CD4-positive, alpha-beta T cell (primary cell): ENCODE results near the gene USO1. TPM values are rescaled to one million over a fixed set of nuclear protein-coding genes. Genes with fewer than 3 reads are reported as not detected.
"Not testable (repeated sequence)": the region's sequence is repeated elsewhere in the genome, so short reads cannot be mapped to it uniquely, and the experiment has no call there.

Experiments
- ATAC-seq: fragments of 200-7000 bp; cut with Tn5 transposase; one replicate; pipeline ENCODE4 v1.10.0; 2022; ENCODE audit warnings: mild to moderate bottlenecking; ENCODE audit not compliant: poor library complexity
- CTCF ChIA-PET: fragments of 350-600 bp; sonication (Branson Sonifier 250); formaldehyde crosslinking; loops from one replicate; lab custom pipeline; 2021; ENCODE audit warnings: antibody characterized with exemption, inconsistent platforms; lab: Charles Lee
- POLR2A ChIA-PET: fragments of 350-600 bp; sonication (Branson Sonifier 250); formaldehyde crosslinking; loops from one replicate; lab custom pipeline; 2021; ENCODE audit warnings: antibody characterized with exemption, inconsistent platforms; lab: Charles Lee
- DNase-seq, 14 experiments: peaks; one replicate each; pipeline ENCODE4 v3.0.0-alpha.2; 2013 to 2020; ENCODE audit warnings: mixed read lengths in 2 of 14
- H3K27ac ChIP-seq, 2 donors: one replicate each; pipeline versions ENCODE4 v1.5.1 to v1.7.0; 2013; ENCODE audit warnings: low read length in 2 of 2, low read depth in 1 of 2, mild to moderate bottlenecking in 1 of 2
- H3K27me3 ChIP-seq, 2 experiments: 1 replicate in 1 of 2; 2 replicates in 1 of 2; pipeline versions ENCODE4 v1.6.1 to v1.7.0; 2013; ENCODE audit warnings: low read length in 2 of 2, control low read depth in 1 of 2, mild to moderate bottlenecking in 1 of 2, moderate library complexity in 1 of 2; ENCODE audit not compliant: insufficient read depth in 2 of 2, control insufficient read depth in 1 of 2
- H3K36me3 ChIP-seq: one replicate; pipeline ENCODE4 v1.6.1; 2013; ENCODE audit warnings: low read length, control low read depth; ENCODE audit not compliant: insufficient read depth
- H3K4me1 ChIP-seq: one replicate; pipeline ENCODE4 v1.6.1; 2013; ENCODE audit warnings: low read length, control low read depth; ENCODE audit not compliant: insufficient read depth
- H3K4me3 ChIP-seq: one replicate; pipeline ENCODE4 v1.5.1; 2013; ENCODE audit warnings: mild to moderate bottlenecking, low read length, moderate library complexity
- H3K9me3 ChIP-seq, 2 experiments: 1 replicate in 1 of 2; 2 replicates in 1 of 2; pipeline versions ENCODE4 v1.6.1 to v1.7.0; 2013; ENCODE audit warnings: low read length in 2 of 2, mild to moderate bottlenecking in 2 of 2, control low read depth in 1 of 2, moderate library complexity in 1 of 2; ENCODE audit not compliant: control insufficient read depth in 1 of 2, insufficient read depth in 1 of 2
- H3K27ac Mint-ChIP-seq: one replicate; pipeline ENCODE4 v1.8.0; 2020; ENCODE audit warnings: mixed read lengths
- H3K27me3 Mint-ChIP-seq: one replicate; pipeline ENCODE4 v1.8.0; 2021; ENCODE audit warnings: mixed read lengths
- H3K36me3 Mint-ChIP-seq: one replicate; pipeline ENCODE4 v1.8.0; 2021; ENCODE audit warnings: low read depth, mixed read lengths
- H3K4me1 Mint-ChIP-seq: one replicate; pipeline ENCODE4 v1.8.0; 2021; ENCODE audit warnings: low read depth, mixed read lengths
- H3K4me3 Mint-ChIP-seq: one replicate; pipeline ENCODE4 v1.8.0; 2020; ENCODE audit warnings: mild to moderate bottlenecking, mixed read lengths
- H3K9me3 Mint-ChIP-seq: one replicate; pipeline ENCODE4 v1.8.0; 2020; ENCODE audit warnings: mixed read lengths
- CTCF ChIP-seq: fragments of 200-600 bp; IDR thresholded peaks from one replicate; pipeline ENCODE4 v1.8.0; 2022; ENCODE audit warnings: antibody characterized with exemption, mild to moderate bottlenecking
- intact Hi-C, 2 experiments: fragments of 100-400 bp; cut with DNase I in 1 of 2; cut with micrococcal nuclease in 1 of 2; formaldehyde crosslinking; loops; one replicate each; pipeline versions ENCODE4 v1.15.1 to v1.9.0; 2023 to 2025; cut with DNase I, micrococcal nuclease
- total RNA-seq, 174 experiments: library from RNA in 2 of 174; stranded (reverse) in 2 of 174; gene quantifications; one replicate each; pipeline ENCODE4 v1.2.3 and lab custom pipeline; 2021 to 2026

USO1 gene
- total RNA-seq, 2 experiments from 2014 or later = 10.5 to 10.9 TPM

GRCh38 chr4:75790024-75790423 lies 65.6 kb downstream of the USO1 start:
- no peak overlapping the region for H3K27ac ChIP-seq
- POLR2A ChIA-PET = no interaction called here
- Mint-ChIP-seq H3K4me1 (no peaks in the 10 kb centered on the region), H3K36me3 (peaks cover 74% of the 10 kb centered on the region), H3K27ac (no peak overlapping the region), H3K27me3 (no peaks in the 10 kb centered on the region), H3K9me3 (no peaks in the 10 kb centered on the region), H3K4me3 (no peak overlapping the region)
- DNase-seq (no peak), ATAC-seq (no peak)
- no peaks in the 10 kb centered on the region for H3K27me3 ChIP-seq
- no peaks in the 10 kb centered on the region for H3K9me3 ChIP-seq
- peaks cover 30% of the 10 kb centered on the region for H3K36me3 ChIP-seq
- no peak for TF ChIP-seq CTCF
- CTCF ChIA-PET = no interaction called here
- no peak overlapping the region for H3K4me3 ChIP-seq
- H3K4me1 ChIP-seq = no peaks in the 10 kb centered on the region
- intact Hi-C loops = no loop called here

- POLR2A ChIA-PET = interaction anchor here (0.7 kb wide), 1 partner anchor 321 kb away, joined by 3 read pairs; no protein-coding TSS in a partner anchor
- intact Hi-C loops = no loop called here
- Histone ChIP-seq H3K36me3 (peaks cover 50% of the 10 kb centered on the region), H3K4me1 (no peaks in the 10 kb centered on the region), H3K4me3 (no peak overlapping the region), H3K9me3 (no peaks in the 10 kb centered on the region), H3K27me3 (no peaks in the 10 kb centered on the region), H3K27ac (no peak overlapping the region)
- no peak for TF ChIP-seq CTCF
- H3K27ac Mint-ChIP-seq = no peak overlapping the region
- H3K4me3 Mint-ChIP-seq = no peak overlapping the region
- CTCF ChIA-PET = no interaction called here
- DNase-seq = no peak
- H3K9me3 Mint-ChIP-seq = no peaks in the 10 kb centered on the region
- ATAC-seq = no peak
- H3K27me3 Mint-ChIP-seq = no peaks in the 10 kb centered on the region
- no peaks in the 10 kb centered on the region for H3K4me1 Mint-ChIP-seq
- peaks cover 72% of the 10 kb centered on the region for H3K36me3 Mint-ChIP-seq
Observed at GRCh38 chr4:75800972-75801371, 76.6 kb downstream of the USO1 start.

- H3K27me3 ChIP-seq, DNase-seq: not testable (repeated sequence)
Observed at GRCh38 chr4:75806035-75806434, 81.7 kb downstream of the USO1 start.

GRCh38 chr4:75817901-75818300 lies 93.5 kb downstream of the USO1 start:
- H3K27me3 Mint-ChIP-seq = no peaks in the 10 kb centered on the region

More at GRCh38 chr4:75806035-75806434, 81.7 kb downstream of the USO1 start:
- CTCF ChIA-PET, H3K9me3 ChIP-seq, H3K4me1 Mint-ChIP-seq, H3K27ac Mint-ChIP-seq, H3K4me1 ChIP-seq, H3K4me3 Mint-ChIP-seq, H3K27me3 Mint-ChIP-seq, POLR2A ChIA-PET, ATAC-seq, H3K9me3 Mint-ChIP-seq, intact Hi-C loops, H3K4me3 ChIP-seq, H3K27ac ChIP-seq: not testable (repeated sequence)
- peaks cover 76% of the 10 kb centered on the region for H3K36me3 ChIP-seq
- H3K36me3 Mint-ChIP-seq = peaks cover 78% of the 10 kb centered on the region

More at GRCh38 chr4:75817901-75818300, 93.5 kb downstream of the USO1 start:
- no peaks in the 10 kb centered on the region for H3K4me1 Mint-ChIP-seq
- Histone ChIP-seq H3K27me3 (no peaks in the 10 kb centered on the region), H3K9me3 (no peaks in the 10 kb centered on the region), H3K27ac (no peak overlapping the region), H3K4me3 (no peak overlapping the region), H3K36me3 (peaks cover 23% of the 10 kb centered on the region), H3K4me1 (no peaks in the 10 kb centered on the region)
- H3K27ac Mint-ChIP-seq = no peak overlapping the region
- H3K4me3 Mint-ChIP-seq = no peak overlapping the region
- intact Hi-C loops = no loop called here
- ATAC-seq (no peak), DNase-seq (no peak)
- TF ChIP-seq CTCF = no peak
- H3K36me3 Mint-ChIP-seq = peaks cover 34% of the 10 kb centered on the region
- H3K9me3 Mint-ChIP-seq = no peaks in the 10 kb centered on the region
- POLR2A ChIA-PET = no interaction called here
- CTCF ChIA-PET = no interaction called here
